Liver (tissue), 9 donors: ENCODE data around the gene CCT6B. TPM values are rescaled to one million over a fixed set of nuclear protein-coding genes. Genes with fewer than 3 reads are reported as not detected.

Source experiments
- DNase-seq: peaks from one replicate; pipeline ENCODE4 v3.0.0-alpha.2; 2017; ENCODE audit warnings: low spot score
- H3K27ac ChIP-seq, 2 donors: one replicate each; pipeline ENCODE4 v1.7.0; 2013; ENCODE audit warnings: inconsistent platforms in 2 of 2, low read length in 2 of 2, control low read depth in 1 of 2, low read depth in 1 of 2, mild to moderate bottlenecking in 1 of 2
- H3K27me3 ChIP-seq, 4 donors: one replicate each; pipeline versions ENCODE4 v1.6.1 to v1.7.0; 2013; ENCODE audit warnings: low read length in 3 of 4, inconsistent platforms in 1 of 4, mild to moderate bottlenecking in 1 of 4, moderate library complexity in 1 of 4; ENCODE audit not compliant: control insufficient read depth in 4 of 4, insufficient read depth in 4 of 4
- H3K36me3 ChIP-seq, 4 donors: one replicate each; pipeline versions ENCODE4 v1.6.1 to v1.7.0; 2013; ENCODE audit warnings: low read length in 3 of 4, mild to moderate bottlenecking in 3 of 4, low read depth in 1 of 4, moderate library complexity in 1 of 4; ENCODE audit not compliant: control insufficient read depth in 4 of 4, insufficient read depth in 3 of 4
- H3K4me1 ChIP-seq, 4 donors: one replicate each; pipeline versions ENCODE4 v1.6.1 to v1.7.0; 2013; ENCODE audit warnings: low read length in 3 of 4, mild to moderate bottlenecking in 3 of 4, moderate library complexity in 1 of 4; ENCODE audit not compliant: control insufficient read depth in 4 of 4, insufficient read depth in 4 of 4
- H3K4me3 ChIP-seq, 3 donors: one replicate each; pipeline versions ENCODE4 v1.6.1 to v1.7.0; 2013; ENCODE audit warnings: low read length in 3 of 3, control low read depth in 1 of 3, low read depth in 1 of 3, mild to moderate bottlenecking in 1 of 3
- H3K9ac ChIP-seq, 2 donors: one replicate each; pipeline ENCODE4 v1.7.0; 2013; ENCODE audit warnings: low read length in 2 of 2, mild to moderate bottlenecking in 2 of 2, moderate library complexity in 2 of 2, control low read depth in 1 of 2, low read depth in 1 of 2
- H3K9me3 ChIP-seq, 4 donors: one replicate each; pipeline versions ENCODE4 v1.6.1 to v1.7.0; 2013; ENCODE audit warnings: low read length in 3 of 4; ENCODE audit not compliant: control insufficient read depth in 4 of 4
- ATF3 ChIP-seq: IDR thresholded peaks from 2 replicates; pipeline ENCODE4 v1.6.1; 2016; ENCODE audit warnings: antibody characterized with exemption
- EGR1 ChIP-seq, 2 donors: IDR thresholded peaks; 2 replicates each; pipeline ENCODE4 v1.6.1; 2016 to 2018; ENCODE audit warnings: antibody characterized with exemption in 2 of 2, low read depth in 2 of 2
- FOXA2 ChIP-seq: IDR thresholded peaks from 2 replicates; pipeline ENCODE4 v1.6.1; 2016; ENCODE audit warnings: antibody characterized with exemption
- GABPA ChIP-seq, 2 donors: IDR thresholded peaks in 1 of 2; conservative IDR thresholded peaks in 1 of 2; 2 replicates each; pipeline ENCODE4 v1.6.1; 2016; ENCODE audit warnings: antibody characterized with exemption in 2 of 2, mild to moderate bottlenecking in 1 of 2, moderate library complexity in 1 of 2
- HNF4A ChIP-seq, 2 donors: conservative IDR thresholded peaks; 2 replicates each; pipeline ENCODE4 v1.6.1; 2016; ENCODE audit warnings: antibody characterized with exemption in 2 of 2, mild to moderate bottlenecking in 2 of 2
- HNF4G ChIP-seq: IDR thresholded peaks from 2 replicates; pipeline ENCODE4 v1.6.1; 2016; ENCODE audit warnings: antibody characterized with exemption
- JUND ChIP-seq, 2 donors: IDR thresholded peaks; 2 replicates each; pipeline ENCODE4 v1.6.1; 2016; ENCODE audit warnings: antibody characterized with exemption in 2 of 2
- NR2F2 ChIP-seq: IDR thresholded peaks from 2 replicates; pipeline ENCODE4 v1.6.1; 2016; ENCODE audit warnings: antibody characterized with exemption
- RXRA ChIP-seq, 2 donors: IDR thresholded peaks; 2 replicates each; pipeline ENCODE4 v1.6.1; 2017 to 2018; ENCODE audit warnings: antibody characterized with exemption in 2 of 2, mild to moderate bottlenecking in 1 of 2
- SP1 ChIP-seq: IDR thresholded peaks from 2 replicates; pipeline ENCODE4 v1.6.1; 2018; ENCODE audit warnings: antibody characterized with exemption, mild to moderate bottlenecking
- TAF1 ChIP-seq: conservative IDR thresholded peaks from 2 replicates; pipeline ENCODE4 v1.6.1; 2016; ENCODE audit warnings: antibody characterized with exemption, mild to moderate bottlenecking
- YY1 ChIP-seq: IDR thresholded peaks from 2 replicates; pipeline ENCODE4 v1.6.1; 2016; ENCODE audit warnings: antibody characterized with exemption, mild to moderate bottlenecking
- WGBS: extraction: QIAGEN DNeasy Blood & Tissue Kit; methylation state at CpG from one replicate; pipeline ENCODE4 v1.1.7; 2013; 5-methylcytosine and 5-hydroxymethylcytosine counted together
- polyA plus RNA-seq, 2 donors: library from polyadenylated mRNA; stranded (reverse) in 1 of 2; unstranded in 1 of 2; fragments of 200-250 nt in 1 of 2; fragments of >200 nt in 1 of 2; fragmentation: Nextera tagmentation in 1 of 2; extraction: Ambion mirVana in 1 of 2; gene quantifications; one replicate each; pipeline versions ENCODE4 v1.2.1 to v1.2.3, GENCODE V29; 2013 to 2015
- total RNA-seq, 2 donors: library from RNA; depleted of rRNA; stranded (reverse); fragments of >200 nt; gene quantifications; one replicate each; pipeline ENCODE4 v1.2.3, GENCODE V29; 2014
- TF ChIP-seq, protein P1 (sequence below): fragments of 150-350 bp; IDR thresholded peaks from 2 replicates; pipeline ENCODE4 v1.5.1; 2017; ENCODE audit warnings: improper control_type of control experiment, low read depth, low read length; ENCODE audit not compliant: missing input control
- TF ChIP-seq, protein P2 (sequence below): IDR thresholded peaks from 2 replicates; pipeline ENCODE4 v1.6.1; 2016; ENCODE audit warnings: antibody characterized with exemption
- TF ChIP-seq, protein P3 (sequence below): IDR thresholded peaks from 2 replicates; pipeline ENCODE4 v1.6.1; 2016; ENCODE audit warnings: antibody characterized with exemption, mild to moderate bottlenecking
- donor health status: healthy.
- donor health status: healthy.
- donor health status: healthy.
- donor health status: healthy.
- donor health status: healthy.

CCT6B gene
- total and polyA plus RNA-seq, 4 donors: 0.82 to 2.2 (median 1.4) TPM

- H3K9me3 ChIP-seq: no peaks in the 10 kb centered on the region
- no peaks in the 10 kb centered on the region for H3K4me1 ChIP-seq
- H3K27ac ChIP-seq: no peak overlapping the region
- no peaks in the 10 kb centered on the region for H3K27me3 ChIP-seq
- DNase-seq: no peak
- no peak for TF ChIP-seq EGR1 (IDR thresholded peaks at IDR 0.05; ENCODE audit: low read depth in 2 of 2)
- no peak for TF ChIP-seq RXRA (IDR thresholded peaks at IDR 0.05)
- no peak overlapping the region for H3K4me3 ChIP-seq
- 91% methylated on average over 10 of the region's 10 CpGs for WGBS
- peaks cover 2 to 50% (median 37%) of the 10 kb centered on the region in 4 donors for H3K36me3 ChIP-seq
- H3K9ac ChIP-seq: no peak overlapping the region
Measured at GRCh38 chr17:34989473-34989872, 28.2 kb upstream of the CCT6B start.

- H3K4me1 ChIP-seq: no peaks in the 10 kb centered on the region
- 88% methylated on average over 2 of the region's 2 CpGs for WGBS
- no peak overlapping the region for H3K4me3 ChIP-seq
- H3K27ac ChIP-seq: no peak overlapping the region
- DNase-seq: no peak
- H3K9ac ChIP-seq: no peak overlapping the region
- TF ChIP-seq ATF3 (no peak), NR2F2 (no peak), HNF4A (conservative IDR thresholded peaks at IDR 0.05) (no peak), FOXA2 (no peak), EGR1 (IDR thresholded peaks at IDR 0.05; ENCODE audit: low read depth in 2 of 2) (no peak), JUND (IDR thresholded peaks at IDR 0.05) (no peak), HNF4G (no peak), SP1 (no peak), TAF1 (no peak), RXRA (IDR thresholded peaks at IDR 0.05) (no peak), GABPA (IDR thresholded peaks at IDR 0.05 in 1 of 2, conservative IDR thresholded peaks at IDR 0.05 in 1 of 2) (no peak), YY1 (no peak)
- TF ChIP-seq, protein P1, sequence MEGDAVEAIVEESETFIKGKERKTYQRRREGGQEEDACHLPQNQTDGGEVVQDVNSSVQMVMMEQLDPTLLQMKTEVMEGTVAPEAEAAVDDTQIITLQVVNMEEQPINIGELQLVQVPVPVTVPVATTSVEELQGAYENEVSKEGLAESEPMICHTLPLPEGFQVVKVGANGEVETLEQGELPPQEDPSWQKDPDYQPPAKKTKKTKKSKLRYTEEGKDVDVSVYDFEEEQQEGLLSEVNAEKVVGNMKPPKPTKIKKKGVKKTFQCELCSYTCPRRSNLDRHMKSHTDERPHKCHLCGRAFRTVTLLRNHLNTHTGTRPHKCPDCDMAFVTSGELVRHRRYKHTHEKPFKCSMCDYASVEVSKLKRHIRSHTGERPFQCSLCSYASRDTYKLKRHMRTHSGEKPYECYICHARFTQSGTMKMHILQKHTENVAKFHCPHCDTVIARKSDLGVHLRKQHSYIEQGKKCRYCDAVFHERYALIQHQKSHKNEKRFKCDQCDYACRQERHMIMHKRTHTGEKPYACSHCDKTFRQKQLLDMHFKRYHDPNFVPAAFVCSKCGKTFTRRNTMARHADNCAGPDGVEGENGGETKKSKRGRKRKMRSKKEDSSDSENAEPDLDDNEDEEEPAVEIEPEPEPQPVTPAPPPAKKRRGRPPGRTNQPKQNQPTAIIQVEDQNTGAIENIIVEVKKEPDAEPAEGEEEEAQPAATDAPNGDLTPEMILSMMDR: no peak
- TF ChIP-seq, protein P2, sequence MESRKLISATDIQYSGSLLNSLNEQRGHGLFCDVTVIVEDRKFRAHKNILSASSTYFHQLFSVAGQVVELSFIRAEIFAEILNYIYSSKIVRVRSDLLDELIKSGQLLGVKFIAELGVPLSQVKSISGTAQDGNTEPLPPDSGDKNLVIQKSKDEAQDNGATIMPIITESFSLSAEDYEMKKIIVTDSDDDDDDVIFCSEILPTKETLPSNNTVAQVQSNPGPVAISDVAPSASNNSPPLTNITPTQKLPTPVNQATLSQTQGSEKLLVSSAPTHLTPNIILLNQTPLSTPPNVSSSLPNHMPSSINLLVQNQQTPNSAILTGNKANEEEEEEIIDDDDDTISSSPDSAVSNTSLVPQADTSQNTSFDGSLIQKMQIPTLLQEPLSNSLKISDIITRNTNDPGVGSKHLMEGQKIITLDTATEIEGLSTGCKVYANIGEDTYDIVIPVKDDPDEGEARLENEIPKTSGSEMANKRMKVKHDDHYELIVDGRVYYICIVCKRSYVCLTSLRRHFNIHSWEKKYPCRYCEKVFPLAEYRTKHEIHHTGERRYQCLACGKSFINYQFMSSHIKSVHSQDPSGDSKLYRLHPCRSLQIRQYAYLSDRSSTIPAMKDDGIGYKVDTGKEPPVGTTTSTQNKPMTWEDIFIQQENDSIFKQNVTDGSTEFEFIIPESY: no peak
- TF ChIP-seq, protein P3, sequence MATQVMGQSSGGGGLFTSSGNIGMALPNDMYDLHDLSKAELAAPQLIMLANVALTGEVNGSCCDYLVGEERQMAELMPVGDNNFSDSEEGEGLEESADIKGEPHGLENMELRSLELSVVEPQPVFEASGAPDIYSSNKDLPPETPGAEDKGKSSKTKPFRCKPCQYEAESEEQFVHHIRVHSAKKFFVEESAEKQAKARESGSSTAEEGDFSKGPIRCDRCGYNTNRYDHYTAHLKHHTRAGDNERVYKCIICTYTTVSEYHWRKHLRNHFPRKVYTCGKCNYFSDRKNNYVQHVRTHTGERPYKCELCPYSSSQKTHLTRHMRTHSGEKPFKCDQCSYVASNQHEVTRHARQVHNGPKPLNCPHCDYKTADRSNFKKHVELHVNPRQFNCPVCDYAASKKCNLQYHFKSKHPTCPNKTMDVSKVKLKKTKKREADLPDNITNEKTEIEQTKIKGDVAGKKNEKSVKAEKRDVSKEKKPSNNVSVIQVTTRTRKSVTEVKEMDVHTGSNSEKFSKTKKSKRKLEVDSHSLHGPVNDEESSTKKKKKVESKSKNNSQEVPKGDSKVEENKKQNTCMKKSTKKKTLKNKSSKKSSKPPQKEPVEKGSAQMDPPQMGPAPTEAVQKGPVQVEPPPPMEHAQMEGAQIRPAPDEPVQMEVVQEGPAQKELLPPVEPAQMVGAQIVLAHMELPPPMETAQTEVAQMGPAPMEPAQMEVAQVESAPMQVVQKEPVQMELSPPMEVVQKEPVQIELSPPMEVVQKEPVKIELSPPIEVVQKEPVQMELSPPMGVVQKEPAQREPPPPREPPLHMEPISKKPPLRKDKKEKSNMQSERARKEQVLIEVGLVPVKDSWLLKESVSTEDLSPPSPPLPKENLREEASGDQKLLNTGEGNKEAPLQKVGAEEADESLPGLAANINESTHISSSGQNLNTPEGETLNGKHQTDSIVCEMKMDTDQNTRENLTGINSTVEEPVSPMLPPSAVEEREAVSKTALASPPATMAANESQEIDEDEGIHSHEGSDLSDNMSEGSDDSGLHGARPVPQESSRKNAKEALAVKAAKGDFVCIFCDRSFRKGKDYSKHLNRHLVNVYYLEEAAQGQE: no peak
- no peaks in the 10 kb centered on the region for H3K27me3 ChIP-seq
- peaks cover 2 to 43% (median 31%) of the 10 kb centered on the region in 4 donors for H3K36me3 ChIP-seq
- no peaks in the 10 kb centered on the region for H3K9me3 ChIP-seq
Measured at GRCh38 chr17:34988644-34989043, 27.4 kb upstream of the CCT6B start.
